Ishikawa (cell line): Measurements from ENCODE around the gene RANBP3L.

Experiments used
- CREB1 ChIP-seq: IDR thresholded peaks from 2 replicates; pipeline ENCODE4 v1.6.1; 2012; ENCODE audit warnings: low read depth
- FOXM1 ChIP-seq: IDR thresholded peaks from 2 replicates; pipeline ENCODE4 v1.6.1; 2012; ENCODE audit warnings: low read depth, borderline replicate concordance
- NFIC ChIP-seq: IDR thresholded peaks from 2 replicates; pipeline ENCODE4 v1.6.1; 2012
- USF1 ChIP-seq: IDR thresholded peaks from 2 replicates; pipeline ENCODE4 v1.6.1; 2012
- YY1 ChIP-seq: IDR thresholded peaks from 2 replicates; pipeline ENCODE4 v1.6.1; 2012; ENCODE audit warnings: low read depth

The RANBP3L gene

GRCh38 chr5:36200513-36200912 lies 101.2 kb downstream of the RANBP3L start:
- TF ChIP-seq USF1 (no peak), NFIC (no peak), FOXM1 (no peak)

GRCh38 chr5:36199620-36200019 lies 102.1 kb downstream of the RANBP3L start:
- TF ChIP-seq CREB1: no peak
- TF ChIP-seq YY1: no peak
- no peak for TF ChIP-seq NFIC
